Measurements from ENCODE around the gene SLC29A3. TPM values are rescaled to one million over a fixed set of nuclear protein-coding genes. Genes with fewer than 3 reads are reported as not detected.
A peak's percentile ranks its signal among the peaks of the same experiment; 100 is the strongest.

SLC29A3 gene
- total RNA-seq, 2 experiments from 2014 or later: 2.6 to 3.2 TPM

DNA sequence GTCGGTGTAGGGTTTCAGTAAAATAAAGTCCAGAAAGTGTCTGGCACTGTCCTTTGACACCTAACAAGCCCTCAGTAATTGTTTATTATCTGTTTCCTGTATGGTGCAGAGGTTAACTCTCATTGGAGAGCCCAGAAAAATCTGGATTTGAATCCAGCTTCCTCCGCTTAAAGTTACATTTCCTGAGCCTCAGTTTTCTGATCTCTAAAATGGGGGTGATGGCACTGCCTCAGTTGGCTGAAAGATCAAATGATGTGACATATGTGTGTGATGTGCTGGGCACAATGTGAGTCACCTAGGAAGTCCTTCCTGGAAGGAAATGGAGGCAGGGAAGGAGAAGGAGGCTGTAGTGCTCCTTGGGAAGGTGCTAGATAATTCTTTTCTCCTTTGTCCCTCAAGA is 63.0 kb downstream of the SLC29A3 start:
- no peaks in the 10 kb centered on the region for H3K27me3 Mint-ChIP-seq
- DNase-seq: no peak
- peaks cover 5% of the 10 kb centered on the region for H3K4me1 Mint-ChIP-seq
- H3K4me3 Mint-ChIP-seq: no peak overlapping the region
- no peaks in the 10 kb centered on the region for H3K9me3 Mint-ChIP-seq
- no peaks in the 10 kb centered on the region for H3K36me3 Mint-ChIP-seq (ENCODE audit: low read depth)
- POLR2A ChIA-PET: no interaction called here
- H3K27ac Mint-ChIP-seq: no peak overlapping the region
- CTCF ChIA-PET: interaction anchor here (0.8 to 5.3 kb wide), 7 partner anchors 63 to 430 kb away, joined by 3 to 38 read pairs (median 4); partner anchors contain the start of gene SLC29A3

DNA sequence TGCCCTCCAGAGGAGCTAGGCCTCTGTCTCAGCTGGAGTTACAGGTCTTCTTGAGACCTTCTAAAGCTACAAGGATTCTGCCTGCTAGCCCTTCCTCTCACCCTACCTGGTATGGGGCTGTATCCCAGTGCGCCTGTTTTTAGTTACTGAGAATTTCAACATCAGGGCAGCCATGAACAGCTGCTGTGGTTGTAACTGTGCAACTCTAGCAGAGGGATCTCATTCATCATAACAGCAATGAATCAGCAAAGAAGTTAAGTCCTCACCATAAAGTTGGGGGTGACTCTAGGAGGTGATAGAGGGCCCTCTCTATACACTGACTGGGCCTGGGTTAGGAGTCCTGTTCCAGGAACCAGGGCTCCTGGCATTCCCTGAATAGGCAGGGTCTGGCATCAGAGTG is 63.7 kb downstream of the SLC29A3 start:
- Mint-ChIP-seq H3K9me3 (no peaks in the 10 kb centered on the region), H3K27ac (no peak overlapping the region), H3K36me3 (ENCODE audit: low read depth) (no peaks in the 10 kb centered on the region), H3K4me3 (no peak overlapping the region), H3K4me1 (peaks cover 1% of the 10 kb centered on the region), H3K27me3 (peaks cover 2% of the 10 kb centered on the region)
- ChIA-PET POLR2A (no interaction called here), CTCF (interaction anchor here (1.3 to 5.3 kb wide), 4 partner anchors 9 to 325 kb away, joined by 3 to 38 read pairs (median 18); partner anchors contain the start of gene SLC29A3)
- DNase-seq: no peak

DNA sequence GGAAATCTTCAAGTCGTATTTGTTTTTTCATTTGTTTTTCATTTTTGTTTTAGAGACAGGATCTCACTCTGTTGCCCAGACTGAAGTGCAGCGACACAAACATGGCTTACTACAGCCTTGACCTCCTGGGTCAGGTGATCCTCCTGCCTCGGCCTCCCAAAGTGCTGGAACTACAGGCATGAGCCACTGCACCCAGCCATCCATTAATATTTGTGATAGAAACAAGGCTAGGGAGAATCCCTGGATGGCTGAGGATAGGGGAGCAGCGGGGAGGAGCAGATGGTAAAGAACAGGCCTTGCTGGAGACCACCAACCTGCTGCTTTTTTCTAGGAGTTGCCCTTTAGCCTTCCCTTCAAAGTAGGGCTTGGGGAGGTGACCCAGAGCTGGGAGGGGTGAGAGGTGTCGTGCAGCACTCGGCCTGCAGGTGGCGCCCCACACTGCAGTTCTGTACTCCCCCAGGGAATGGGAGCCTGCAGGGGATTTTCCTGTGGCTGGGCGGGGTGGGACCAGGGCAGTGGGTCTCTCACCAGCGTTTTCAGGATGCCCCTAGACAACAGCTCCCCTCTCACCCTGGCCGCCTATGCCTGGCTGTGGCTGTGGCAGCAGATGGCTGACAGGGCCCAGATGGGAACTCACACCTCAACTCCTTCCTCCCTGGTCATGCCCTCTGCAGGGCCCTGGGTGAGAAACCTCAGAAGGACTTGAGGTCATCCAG is 65.1 kb downstream of the SLC29A3 start:
- no peaks in the 10 kb centered on the region for H3K9me3 Mint-ChIP-seq
- no peak overlapping the region for H3K27ac Mint-ChIP-seq
- H3K27me3 Mint-ChIP-seq: peaks cover 11% of the 10 kb centered on the region
- H3K36me3 Mint-ChIP-seq (ENCODE audit: low read depth): no peaks in the 10 kb centered on the region
- CTCF ChIA-PET: interaction anchor here (0.6 to 5.3 kb wide), 14 partner anchors 8 to 427 kb away, joined by 3 to 38 read pairs (median 4); partner anchors contain the start of gene SLC29A3
- H3K4me1 Mint-ChIP-seq: no peaks in the 10 kb centered on the region
- peak; percentile 75 for DNase-seq
- POLR2A ChIA-PET: no interaction called here
- H3K4me3 Mint-ChIP-seq: no peak overlapping the region

DNA sequence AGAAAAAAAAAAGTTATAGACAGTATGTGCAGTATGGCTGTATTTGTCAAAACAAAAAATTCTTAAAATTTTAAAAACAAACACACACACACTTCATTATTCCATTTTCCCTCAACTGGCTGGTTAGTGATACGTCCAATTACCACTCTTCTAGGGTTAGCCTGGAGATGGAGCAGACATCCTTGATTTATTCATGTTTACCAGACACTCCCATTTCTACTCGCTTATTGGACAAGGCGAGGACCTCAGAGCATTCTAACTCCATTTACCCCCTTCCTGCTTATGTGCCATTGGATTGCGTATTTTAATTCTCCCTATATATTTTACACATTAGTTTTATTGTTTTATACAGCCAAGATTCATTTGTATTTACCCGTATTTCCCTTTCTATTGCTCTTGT is 69.1 kb downstream of the SLC29A3 start:
- H3K27me3 Mint-ChIP-seq: peaks cover 35% of the 10 kb centered on the region
- no peak overlapping the region for H3K4me3 Mint-ChIP-seq
- no peak for DNase-seq
- POLR2A ChIA-PET: no interaction called here
- no peaks in the 10 kb centered on the region for H3K9me3 Mint-ChIP-seq
- no peaks in the 10 kb centered on the region for H3K36me3 Mint-ChIP-seq (ENCODE audit: low read depth)
- H3K4me1 Mint-ChIP-seq: no peaks in the 10 kb centered on the region
- CTCF ChIA-PET: interaction anchor here (1.1 kb wide), 1 partner anchor 309 kb away, joined by 3 read pairs; no protein-coding TSS in a partner anchor
- H3K27ac Mint-ChIP-seq: no peak overlapping the region

DNA sequence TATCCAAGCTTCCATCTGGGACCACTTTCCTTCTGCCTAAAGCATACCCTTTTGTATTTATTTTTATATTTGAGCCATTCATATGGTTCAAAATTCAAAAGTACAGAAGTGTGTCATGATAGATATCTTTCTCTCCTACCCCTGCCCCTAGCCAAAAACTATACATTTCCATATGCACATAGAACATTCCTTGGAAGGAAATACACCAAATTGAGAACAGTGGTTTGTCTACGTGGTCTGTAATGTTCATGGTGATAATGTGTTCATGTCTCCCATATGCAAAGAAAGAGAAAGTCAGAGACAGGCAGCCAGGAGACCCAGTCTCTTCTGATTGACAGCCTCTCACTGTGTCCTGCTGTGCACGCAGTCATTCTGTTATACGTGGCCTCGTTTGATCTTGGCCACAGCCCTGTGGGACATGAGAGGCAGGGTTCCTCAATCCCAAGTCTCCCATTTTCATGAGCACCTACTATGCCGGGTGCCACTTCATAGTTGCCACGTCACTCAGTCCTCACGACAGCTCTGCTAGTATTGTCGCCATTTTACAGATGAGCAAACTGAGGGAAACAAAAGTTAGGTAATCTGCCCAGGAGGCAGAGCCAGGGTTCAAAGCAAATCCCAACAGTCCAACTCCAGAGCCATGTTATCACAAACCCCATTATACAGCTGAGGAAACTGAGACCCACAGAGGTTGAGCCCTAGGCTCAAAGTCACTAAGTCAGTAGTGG is 69.7 kb downstream of the SLC29A3 start:
- Mint-ChIP-seq H3K4me1 (no peaks in the 10 kb centered on the region), H3K27ac (no peak overlapping the region), H3K27me3 (peaks cover 41% of the 10 kb centered on the region), H3K9me3 (no peaks in the 10 kb centered on the region), H3K4me3 (no peak overlapping the region), H3K36me3 (ENCODE audit: low read depth) (no peaks in the 10 kb centered on the region)
- ChIA-PET POLR2A (interaction anchor here (2.7 kb wide), 1 partner anchor 12 kb away, joined by 10 read pairs; no protein-coding TSS in a partner anchor), CTCF (interaction anchor here (0.8 to 1.4 kb wide), 3 partner anchors 8 to 308 kb away, joined by 3 to 6 read pairs (median 5); no protein-coding TSS in a partner anchor)
- no peak for DNase-seq

DNA sequence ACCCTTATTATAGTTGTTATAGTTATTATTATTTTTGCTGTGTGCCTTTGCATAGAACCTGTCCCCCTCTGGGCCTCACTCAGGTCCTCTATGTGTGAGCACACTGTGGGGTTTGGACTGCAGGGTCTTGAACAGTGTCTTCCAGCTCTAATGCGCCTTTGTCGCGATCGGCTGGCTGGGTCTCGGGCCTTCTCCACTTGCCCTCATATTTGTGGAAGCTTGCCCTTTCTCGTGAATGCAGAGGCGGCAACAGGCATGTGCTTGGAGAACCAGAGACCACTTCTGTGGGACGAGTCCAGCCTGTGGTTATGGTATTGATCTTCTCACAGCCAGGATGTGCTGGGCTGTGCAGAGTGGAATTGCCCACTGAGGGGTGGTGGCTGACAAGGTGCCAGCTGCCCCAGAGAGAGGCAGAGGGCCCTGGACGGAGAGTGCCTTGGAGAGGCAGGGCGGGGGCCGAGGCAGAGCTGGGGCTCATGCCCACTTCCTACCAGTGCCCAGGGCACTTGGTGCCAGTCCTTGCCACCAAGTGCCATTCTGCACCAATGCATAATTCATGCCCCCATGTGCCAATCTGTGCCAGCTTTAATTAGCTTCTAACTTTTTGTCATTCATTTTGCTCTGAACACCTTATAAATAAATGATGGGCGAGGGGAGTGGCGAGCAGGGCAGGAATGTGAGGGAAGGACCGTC is 70.9 kb downstream of the SLC29A3 start:
- H3K27me3 Mint-ChIP-seq: peaks cover 48% of the 10 kb centered on the region
- H3K9me3 Mint-ChIP-seq: no peaks in the 10 kb centered on the region
- H3K27ac Mint-ChIP-seq: no peak overlapping the region
- ChIA-PET POLR2A (interaction anchor here (2.7 kb wide), 1 partner anchor 13 kb away, joined by 10 read pairs; no protein-coding TSS in a partner anchor), CTCF (interaction anchor here (0.6 to 1.4 kb wide), 3 partner anchors 9 to 662 kb away, joined by 3 to 6 read pairs (median 5); no protein-coding TSS in a partner anchor)
- H3K36me3 Mint-ChIP-seq (ENCODE audit: low read depth): no peaks in the 10 kb centered on the region
- no peaks in the 10 kb centered on the region for H3K4me1 Mint-ChIP-seq
- no peak overlapping the region for H3K4me3 Mint-ChIP-seq
- no peak for DNase-seq

DNA sequence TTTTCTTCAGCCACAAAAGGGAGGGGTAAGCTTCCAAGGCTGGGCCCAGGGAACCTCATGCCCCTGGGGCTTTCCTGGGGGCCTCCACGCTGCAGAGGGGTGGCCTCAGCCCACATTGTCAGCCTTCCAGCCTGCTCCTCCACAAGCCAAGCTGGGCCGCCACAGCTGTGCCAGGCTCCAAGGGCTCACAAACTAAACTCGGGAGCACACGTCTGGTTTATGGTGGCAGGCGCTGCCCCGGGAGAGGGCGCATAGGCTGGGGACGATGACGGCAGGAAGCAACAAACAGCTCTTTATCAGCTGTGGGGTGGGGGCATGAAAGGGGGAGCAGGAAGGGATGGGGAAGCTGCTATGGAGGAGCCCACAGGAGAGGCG is 71.4 kb downstream of the SLC29A3 start:
- DNase-seq: no peak
- H3K4me1 Mint-ChIP-seq: no peaks in the 10 kb centered on the region
- H3K27me3 Mint-ChIP-seq: peaks cover 53% of the 10 kb centered on the region
- ChIA-PET POLR2A (interaction anchor here (2.7 kb wide), 1 partner anchor 14 kb away, joined by 10 read pairs; no protein-coding TSS in a partner anchor), CTCF (interaction anchor here (1.4 kb wide), 1 partner anchor 10 kb away, joined by 6 read pairs; no protein-coding TSS in a partner anchor)
- H3K36me3 Mint-ChIP-seq (ENCODE audit: low read depth): no peaks in the 10 kb centered on the region
- H3K27ac Mint-ChIP-seq: no peak overlapping the region
- no peaks in the 10 kb centered on the region for H3K9me3 Mint-ChIP-seq
- H3K4me3 Mint-ChIP-seq: no peak overlapping the region

DNA sequence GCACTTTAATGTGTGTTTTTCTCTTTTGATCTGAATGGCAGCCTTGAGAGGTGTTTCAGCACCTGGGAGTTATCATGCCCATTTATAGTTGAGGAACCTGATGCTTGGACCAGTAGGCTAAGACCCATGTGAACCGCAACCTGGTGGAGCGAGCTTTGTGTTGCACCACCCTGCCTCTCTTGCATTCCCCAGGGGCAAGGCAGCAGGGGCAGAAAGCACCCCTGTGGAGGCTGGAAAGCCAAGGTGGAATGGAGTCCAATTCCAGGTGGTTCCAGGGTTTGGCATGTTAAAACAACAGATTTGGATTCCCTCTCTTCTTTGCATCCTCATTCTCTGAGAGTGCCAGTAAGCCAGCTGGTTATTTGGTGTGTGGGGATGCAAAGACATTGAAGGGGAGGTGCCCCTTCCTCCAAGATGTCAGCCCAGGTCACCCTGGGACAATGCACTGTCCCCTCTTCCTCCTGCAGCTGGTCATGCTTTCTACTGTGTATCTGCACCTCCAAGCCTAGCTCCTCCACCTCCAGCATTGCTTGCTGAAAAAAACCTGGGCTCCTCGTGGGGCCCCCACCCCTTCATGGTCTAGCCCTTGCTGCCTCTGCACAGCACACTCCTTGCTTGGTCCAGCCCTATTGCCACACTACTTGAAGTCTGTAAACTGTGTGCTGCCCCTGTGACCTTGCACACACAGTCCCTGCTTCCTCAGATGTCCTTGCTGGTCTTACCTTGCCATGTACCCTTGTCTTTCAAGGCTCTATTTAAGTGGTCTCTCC is 72.0 kb downstream of the SLC29A3 start:
- Mint-ChIP-seq H3K4me1 (peaks cover 1% of the 10 kb centered on the region), H3K27ac (no peak overlapping the region), H3K9me3 (no peaks in the 10 kb centered on the region), H3K4me3 (no peak overlapping the region), H3K36me3 (ENCODE audit: low read depth) (no peaks in the 10 kb centered on the region), H3K27me3 (peaks cover 60% of the 10 kb centered on the region)
- ChIA-PET CTCF (no interaction called here), POLR2A (interaction anchor here (2.7 kb wide), 1 partner anchor 15 kb away, joined by 10 read pairs; no protein-coding TSS in a partner anchor)
- no peak for DNase-seq

DNA sequence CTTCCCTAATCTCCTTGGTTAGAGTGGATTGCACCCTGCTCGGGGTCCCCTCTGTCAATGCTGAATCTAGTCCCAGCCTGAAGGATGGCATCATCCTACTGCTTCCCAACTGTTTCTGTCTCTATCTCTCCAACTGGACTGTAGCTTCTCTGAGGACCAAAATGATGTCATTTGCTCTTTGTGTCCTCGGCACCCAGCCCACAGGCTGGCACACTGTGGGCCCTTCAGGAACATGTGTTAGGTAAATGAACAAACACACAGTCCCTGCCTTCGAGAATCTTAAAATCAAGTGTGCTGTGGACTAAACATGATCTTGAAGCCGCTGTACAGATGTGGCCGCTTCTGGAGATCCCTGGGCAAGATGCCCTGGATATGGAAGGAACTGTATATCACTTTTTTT is 72.6 kb downstream of the SLC29A3 start:
- H3K27me3 Mint-ChIP-seq: peaks cover 61% of the 10 kb centered on the region
- no peaks in the 10 kb centered on the region for H3K9me3 Mint-ChIP-seq
- DNase-seq: no peak
- H3K4me1 Mint-ChIP-seq: peaks cover 1% of the 10 kb centered on the region
- H3K4me3 Mint-ChIP-seq: no peak overlapping the region
- CTCF ChIA-PET: interaction anchor here (1.2 kb wide), 1 partner anchor 8 kb away, joined by 3 read pairs; no protein-coding TSS in a partner anchor
- no peak overlapping the region for H3K27ac Mint-ChIP-seq
- POLR2A ChIA-PET: interaction anchor here (2.7 kb wide), 1 partner anchor 15 kb away, joined by 10 read pairs; no protein-coding TSS in a partner anchor
- H3K36me3 Mint-ChIP-seq (ENCODE audit: low read depth): no peaks in the 10 kb centered on the region

DNA sequence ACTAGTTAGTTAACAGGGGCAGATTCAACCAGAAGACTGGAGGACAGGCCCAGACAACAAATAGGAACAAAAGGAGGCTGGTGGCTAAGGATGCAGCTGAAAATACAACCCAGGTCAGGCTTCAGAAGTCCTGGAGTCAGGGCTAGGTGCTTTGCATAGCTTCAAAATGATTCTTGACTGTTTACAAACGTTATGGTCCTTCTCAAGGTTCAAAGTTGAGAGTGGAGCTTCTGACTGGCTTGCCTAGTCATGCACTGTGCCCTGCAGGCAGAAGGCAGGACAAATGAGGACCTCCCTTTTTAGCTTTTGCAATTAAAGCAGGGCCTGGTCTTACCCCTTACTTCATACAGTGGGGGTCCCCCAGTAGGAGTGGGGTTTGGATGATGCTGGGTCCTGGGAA is 73.2 kb downstream of the SLC29A3 start:
- no peak overlapping the region for H3K4me3 Mint-ChIP-seq
- ChIA-PET POLR2A (no interaction called here), CTCF (interaction anchor here (1.2 kb wide), 1 partner anchor 9 kb away, joined by 3 read pairs; no protein-coding TSS in a partner anchor)
- peaks cover 63% of the 10 kb centered on the region for H3K27me3 Mint-ChIP-seq
- no peaks in the 10 kb centered on the region for H3K36me3 Mint-ChIP-seq (ENCODE audit: low read depth)
- no peaks in the 10 kb centered on the region for H3K9me3 Mint-ChIP-seq
- no peak for DNase-seq
- no peak overlapping the region for H3K27ac Mint-ChIP-seq
- H3K4me1 Mint-ChIP-seq: peaks cover 1% of the 10 kb centered on the region

DNA sequence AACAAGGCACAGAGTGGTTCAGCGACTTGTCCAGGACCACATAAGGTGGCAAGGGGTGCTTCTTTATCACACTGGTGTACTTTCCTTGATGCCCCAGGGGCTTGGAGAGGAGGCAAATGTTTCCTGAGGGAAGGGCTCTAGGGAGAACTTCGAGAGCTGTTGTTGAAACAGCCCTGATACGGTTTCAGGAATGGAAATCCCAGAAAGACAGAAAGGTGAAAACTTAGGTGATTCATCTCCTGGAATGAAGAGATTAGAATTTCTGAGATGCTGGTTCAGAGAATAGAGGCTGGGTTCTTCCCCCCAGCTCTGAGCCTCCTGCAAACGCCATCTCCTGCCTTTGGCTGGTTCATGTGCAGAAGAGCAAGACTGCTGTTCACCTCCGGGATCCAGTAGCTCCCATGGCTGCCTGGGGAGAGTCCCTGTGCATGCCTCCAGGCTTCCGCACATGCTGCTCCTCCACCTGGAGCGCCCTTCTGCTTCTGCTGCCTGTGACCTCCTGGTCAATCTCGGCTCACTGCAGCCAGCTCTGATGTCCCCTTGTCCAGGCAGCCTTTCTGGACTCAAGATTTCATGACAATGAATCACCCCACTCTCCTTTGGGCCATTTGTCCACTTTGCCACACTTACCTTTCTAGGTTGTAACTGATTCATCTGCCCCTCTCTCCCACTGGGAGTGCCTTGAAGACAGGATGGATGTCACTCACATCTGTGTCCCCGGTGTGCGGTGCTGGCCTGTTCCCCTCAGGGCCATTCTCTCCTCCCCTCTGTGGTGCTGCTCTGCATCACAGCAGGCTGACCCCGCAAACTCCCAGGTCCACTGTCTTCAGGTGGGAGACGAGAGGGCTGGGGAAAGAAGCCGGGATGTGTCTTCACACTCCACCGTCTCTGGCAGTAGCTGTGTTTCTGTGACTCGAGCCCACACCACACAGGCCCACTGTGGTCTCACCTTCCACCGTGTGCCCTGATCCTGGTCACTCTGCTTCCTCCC is 74.0 kb downstream of the SLC29A3 start:
- ChIA-PET POLR2A (no interaction called here), CTCF (interaction anchor here (1.2 kb wide), 1 partner anchor 9 kb away, joined by 3 read pairs; no protein-coding TSS in a partner anchor)
- Mint-ChIP-seq H3K27ac (no peak overlapping the region), H3K4me1 (peaks cover 7% of the 10 kb centered on the region), H3K36me3 (ENCODE audit: low read depth) (no peaks in the 10 kb centered on the region), H3K27me3 (peaks cover 66% of the 10 kb centered on the region), H3K4me3 (no peak overlapping the region), H3K9me3 (no peaks in the 10 kb centered on the region)
- DNase-seq: no peak
